KBM-7 (cell line): ENCODE results near the gene MAPK6.
"Not testable (repeated sequence)": the region's sequence is repeated elsewhere in the genome, so short reads cannot be mapped to it uniquely, and the experiment has no call there.

ENCODE experiments used
- DNase-seq: peaks from one replicate; pipeline ENCODE4 v3.0.0-alpha.2; 2015
- in situ Hi-C: fragments of 300-500 bp; cut with MboI; formaldehyde crosslinking; loops from 2 replicates; pipeline ENCODE4 v1.14.3; 2020; ENCODE audit warnings: low sequenced_read_pairs, low pct_unique_long_range_greater_than_20kb, mixed read lengths

MAPK6 gene

GRCh38 chr15:52076889-52077781 lies 58.1 kb downstream of the MAPK6 start:
- in situ Hi-C loops = no loop called here
- no peak for DNase-seq

GRCh38 chr15:52078197-52078875 lies 59.3 kb downstream of the MAPK6 start:
- no peak for DNase-seq

GRCh38 chr15:52078876-52079700 lies 60.1 kb downstream of the MAPK6 start:
- in situ Hi-C loops = no loop called here
- DNase-seq = peak; percentile 80

More at GRCh38 chr15:52078197-52078875, 59.3 kb downstream of the MAPK6 start:
- in situ Hi-C loops = no loop called here

GRCh38 chr15:52080031-52080430 lies 61.0 kb downstream of the MAPK6 start:
- in situ Hi-C loops = no loop called here
- DNase-seq = no peak

GRCh38 chr15:52080706-52081392 lies 61.8 kb downstream of the MAPK6 start:
- in situ Hi-C loops = no loop called here
- no peak for DNase-seq

- in situ Hi-C loops = no loop called here
- DNase-seq = peak; percentile 96
These were observed 63.4 kb downstream of the MAPK6 start for GRCh38 chr15:52082197-52083036.

- DNase-seq, in situ Hi-C loops: not testable (repeated sequence)
These were observed 64.0 kb downstream of the MAPK6 start for GRCh38 chr15:52083037-52083359.

GRCh38 chr15:52083603-52084002 lies 64.6 kb downstream of the MAPK6 start:
- in situ Hi-C loops = no loop called here
- no peak for DNase-seq

- in situ Hi-C loops = no loop called here
- DNase-seq = no peak
These were observed 66.3 kb downstream of the MAPK6 start for GRCh38 chr15:52085299-52085698.

GRCh38 chr15:52086011-52086786 lies 67.2 kb downstream of the MAPK6 start:
- in situ Hi-C loops = no loop called here
- no peak for DNase-seq

- DNase-seq = no peak
- in situ Hi-C loops = no loop called here
These were observed 71.2 kb downstream of the MAPK6 start for GRCh38 chr15:52090193-52090592.

GRCh38 chr15:52093167-52093538 lies 74.1 kb downstream of the MAPK6 start:
- no peak for DNase-seq
- in situ Hi-C loops = no loop called here

GRCh38 chr15:52093539-52094510 lies 74.8 kb downstream of the MAPK6 start:
- DNase-seq = no peak
- in situ Hi-C loops = no loop called here

- in situ Hi-C loops = no loop called here
- no peak for DNase-seq
These were observed 76.0 kb downstream of the MAPK6 start for GRCh38 chr15:52094811-52095584.

GRCh38 chr15:52095597-52096262 lies 76.7 kb downstream of the MAPK6 start:
- in situ Hi-C loops = no loop called here
- no peak for DNase-seq
